Measurements from ENCODE around the gene C1QC. TPM values are rescaled to one million over a fixed set of nuclear protein-coding genes. Genes with fewer than 3 reads are reported as not detected.

Gene C1QC
- total and polyA plus RNA-seq, 4 donors = 52.9 to 242 (median 104) TPM

- 87% methylated on average over 5 of the region's 5 CpGs for WGBS
- H3K36me3 ChIP-seq (ENCODE audit: control insufficient read depth in 4 of 4, insufficient read depth in 3 of 4, low read depth in 1 of 4, low read length in 3 of 4) = no peaks in the 10 kb centered on the region
- no peak overlapping the region for H3K27ac ChIP-seq (ENCODE audit: low read depth in 1 of 2, low read length in 2 of 2)
- no peak overlapping the region for H3K4me3 ChIP-seq (ENCODE audit: low read depth in 1 of 3, low read length in 3 of 3)
- H3K4me1 ChIP-seq (ENCODE audit: control insufficient read depth in 4 of 4, insufficient read depth in 4 of 4, low read length in 3 of 4) = no peaks in the 10 kb centered on the region
- DNase-seq (ENCODE audit: low spot score) = no peak
- TF ChIP-seq FOXA1 (IDR thresholded peaks at IDR 0.05) = no peak
- no peak for TF ChIP-seq ZBTB33 (IDR thresholded peaks at IDR 0.05)
- TF ChIP-seq CTCF (IDR thresholded peaks at IDR 0.05; ENCODE audit: low read depth, low read length, missing input control) = no peak
- no peak for TF ChIP-seq HNF4A (conservative IDR thresholded peaks at IDR 0.05)
- no peaks in the 10 kb centered on the region for H3K27me3 ChIP-seq (ENCODE audit: control insufficient read depth in 4 of 4, insufficient read depth in 4 of 4, low read length in 3 of 4)
- no peak overlapping the region for H3K9ac ChIP-seq (ENCODE audit: low read depth in 1 of 2, low read length in 2 of 2)
- H3K9me3 ChIP-seq (ENCODE audit: control insufficient read depth in 4 of 4, low read length in 3 of 4) = no peaks in the 10 kb centered on the region
Observed at GRCh38 chr1:22694172-22694571, 50.7 kb downstream of the C1QC start.

DNA sequence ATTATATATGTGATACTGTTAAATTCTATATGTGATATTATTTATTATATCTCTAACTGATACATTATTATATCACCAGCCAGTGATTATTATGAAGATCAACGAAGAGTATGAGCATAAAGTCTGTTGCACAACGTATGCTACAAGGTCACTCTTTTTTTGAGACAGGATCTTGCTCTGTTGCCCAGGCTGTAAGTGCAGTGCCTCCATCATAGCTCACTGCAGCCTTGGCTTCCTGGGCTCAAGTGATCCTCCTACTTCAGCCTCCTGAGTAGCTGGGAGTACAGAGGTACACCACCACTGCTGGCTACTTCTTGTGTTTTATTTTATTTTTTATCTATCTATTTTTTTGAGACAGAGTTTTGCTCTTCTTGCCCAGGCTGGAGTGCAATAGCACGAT, 53.2 kb downstream of the C1QC start:
- DNase-seq (ENCODE audit: low spot score) = no peak
- Histone ChIP-seq H3K27ac (ENCODE audit: low read depth in 1 of 2, low read length in 2 of 2) (no peak overlapping the region), H3K4me1 (ENCODE audit: control insufficient read depth in 4 of 4, insufficient read depth in 4 of 4, low read length in 3 of 4) (no peaks in the 10 kb centered on the region), H3K9me3 (ENCODE audit: control insufficient read depth in 4 of 4, low read length in 3 of 4) (no peaks in the 10 kb centered on the region), H3K27me3 (ENCODE audit: control insufficient read depth in 4 of 4, insufficient read depth in 4 of 4, low read length in 3 of 4) (no peaks in the 10 kb centered on the region), H3K36me3 (ENCODE audit: control insufficient read depth in 4 of 4, insufficient read depth in 3 of 4, low read depth in 1 of 4, low read length in 3 of 4) (no peaks in the 10 kb centered on the region), H3K9ac (ENCODE audit: low read depth in 1 of 2, low read length in 2 of 2) (no peak overlapping the region), H3K4me3 (ENCODE audit: low read depth in 1 of 3, low read length in 3 of 3) (no peak overlapping the region)
- no peak for TF ChIP-seq HNF4A (conservative IDR thresholded peaks at IDR 0.05)
- TF ChIP-seq FOXA1 (IDR thresholded peaks at IDR 0.05) = no peak
- TF ChIP-seq HNF4G (IDR thresholded peaks at IDR 0.05) = no peak
- no peak for TF ChIP-seq CTCF (IDR thresholded peaks at IDR 0.05; ENCODE audit: low read depth, low read length, missing input control)
- WGBS = 79% methylated on average over 3 of the region's 3 CpGs

Small RNAs within 50 kb of the gene (small RNA-seq; reads per million reads assigned to genes)
- not detected for gene MIR6127

Other genes with a start within 250 kb of the C1QC start
- 10 to 100 TPM in 1 of 2 donors, 1 to 10 TPM in 1; 7.1 to 11.2 TPM for gene ZBTB40, start 191.8 kb upstream of the C1QC start, total RNA-seq
- gene ZBTB40, start 191.8 kb upstream of the C1QC start, polyA plus RNA-seq = 1 to 10 TPM; 2.1 to 2.2 TPM
- not detected for gene EPHA8, start 80.1 kb upstream of the C1QC start, total RNA-seq
- not detected for gene EPHA8, start 80.1 kb upstream of the C1QC start, polyA plus RNA-seq
- 100 to 1,000 TPM in 1 of 2 donors, 10 to 100 TPM in 1; 73.0 to 113 TPM for gene C1QA, start 7.0 kb upstream of the C1QC start, total RNA-seq
- gene C1QA, start 7.0 kb upstream of the C1QC start, polyA plus RNA-seq = 100 to 1,000 TPM in 1 of 2 donors, 10 to 100 TPM in 1; 76.2 to 243 TPM
- 100 to 1,000 TPM; 112 to 174 TPM for gene C1QB, start 9.6 kb downstream of the C1QC start, total RNA-seq
- 100 to 1,000 TPM in 1 of 2 donors, 10 to 100 TPM in 1; 93.9 to 335 TPM for gene C1QB, start 9.6 kb downstream of the C1QC start, polyA plus RNA-seq
- gene EPHB2, start 67.2 kb downstream of the C1QC start, total RNA-seq = 1 to 10 TPM in 1 of 2 donors, under 1 TPM in 1; 0.47 to 1.0 TPM
- gene EPHB2, start 67.2 kb downstream of the C1QC start, polyA plus RNA-seq = under 1 TPM; 0.07 to 0.29 TPM

Data from liver (tissue), 10 donors.